ENCODE measurements around the gene FKBP14. TPM values are rescaled to one million over a fixed set of nuclear protein-coding genes. Genes with fewer than 3 reads are reported as not detected.

Gene FKBP14
- total RNA-seq, 1 experiment from 2014 or later, result 11.5 TPM

GRCh38 chr7:30057741-30058140 lies 31.2 kb upstream of the FKBP14 start:
- Histone ChIP-seq H4K8ac (replicated peaks; ENCODE audit: insufficient read length, low read depth, low read length) (no peak overlapping the region), H2AK5ac (ENCODE audit: insufficient read length, low read length) (no peak overlapping the region), H2BK5ac (ENCODE audit: insufficient read length, low read length) (no peak overlapping the region), H3K79me2 (ENCODE audit: insufficient read depth, low read length) (no peaks in the 10 kb centered on the region), H3K14ac (ENCODE audit: insufficient read depth, low read length) (no peak overlapping the region), H3K23ac (ENCODE audit: insufficient read length, low read depth, low read length) (no peak overlapping the region), H4K91ac (ENCODE audit: insufficient read length, low read depth, low read length) (no peak overlapping the region), H2BK120ac (ENCODE audit: low read depth, low read length, poor library complexity, severe bottlenecking) (no peak overlapping the region), H4K20me1 (ENCODE audit: control insufficient read depth, insufficient read depth, insufficient read length) (no peaks in the 10 kb centered on the region), H2BK12ac (ENCODE audit: insufficient read length, low read depth, low read length) (no peak overlapping the region), H4K5ac (ENCODE audit: insufficient read length, low read depth, low read length) (no peak overlapping the region), H3T11ph (ENCODE audit: low read length) (no peak overlapping the region), H3K9me3 (ENCODE audit: control insufficient read depth, low read depth, low read length) (no peaks in the 10 kb centered on the region), H3K23me2 (ENCODE audit: insufficient read length, low read depth, low read length, poor library complexity, severe bottlenecking) (no peaks in the 10 kb centered on the region), H3K9ac (ENCODE audit: extremely low read depth, insufficient read length, low read length) (no peak overlapping the region), H3K27ac (ENCODE audit: insufficient read length, low read depth, low read length) (no peak overlapping the region), H3K27me3 (ENCODE audit: insufficient read depth, low read length) (no peaks in the 10 kb centered on the region), H2AFZ (ENCODE audit: low read length) (no peak overlapping the region), H3K4me2 (ENCODE audit: insufficient read depth, insufficient read length, low read length) (no peak overlapping the region), H3K4ac (ENCODE audit: low read depth, low read length) (no peak overlapping the region), H3K56ac (ENCODE audit: insufficient read length, low read depth, low read length) (no peak overlapping the region), H3K18ac (ENCODE audit: insufficient read length, low read depth, low read length) (no peak overlapping the region), H2BK15ac (ENCODE audit: low read depth, low read length) (no peak overlapping the region), H2BK20ac (ENCODE audit: low read depth, low read length, poor library complexity, severe bottlenecking) (no peak overlapping the region), H3K4me1 (ENCODE audit: insufficient read depth, low read length) (no peaks in the 10 kb centered on the region), H3K79me1 (ENCODE audit: insufficient read depth, low read depth, low read length, poor library complexity, severe bottlenecking) (no peaks in the 10 kb centered on the region)
- TF ChIP-seq CTCF (conservative IDR thresholded peaks at IDR 0.05), result no peak
- H3K36me3 Mint-ChIP-seq (ENCODE audit: insufficient read depth in 1 of 3, low read depth in 3 of 3), result peaks cover 34 to 72% (median 62%) of the 10 kb centered on the region in 3 experiments
- H3K4me3 Mint-ChIP-seq, result no peak overlapping the region
- no peaks in the 10 kb centered on the region for H3K27me3 Mint-ChIP-seq (ENCODE audit: low read depth)
- H3K4me1 Mint-ChIP-seq, result no peaks in the 10 kb centered on the region
- peaks cover 0 to 9% of the 10 kb centered on the region in 2 experiments; a peak in 3 of 5 replicates for H3K9me3 Mint-ChIP-seq
- no peak for DNase-seq
- no peak overlapping the region for H3K27ac Mint-ChIP-seq

All from H9 (cell line).